Keratinocyte (primary cell): ENCODE data around the gene TRMT61A. TPM values are rescaled to one million over a fixed set of nuclear protein-coding genes. Genes with fewer than 3 reads are reported as not detected.

Experiments used
- DNase-seq: peaks from one replicate; pipeline ENCODE4 v3.0.0-alpha.2; 2011; ENCODE audit warnings: low read depth, missing footprints, low spot score
- FAIRE-seq: peaks from 2 replicates; lab custom pipeline; 2011; peaks lifted over from hg19 to GRCh38; lab: Jason Lieb, UNC
- H2AFZ ChIP-seq: 2 replicates; pipeline ENCODE4 v1.6.0; 2012; ENCODE audit warnings: low read length, control low read depth, inconsistent platforms; ENCODE audit not compliant: control insufficient read depth
- H3K27ac ChIP-seq: 2 replicates; pipeline ENCODE4 v1.5.1; 2011; ENCODE audit warnings: low read length; ENCODE audit not compliant: control insufficient read depth, insufficient read depth
- H3K27me3 ChIP-seq: 3 replicates; pipeline ENCODE4 v1.6.0; 2011; ENCODE audit warnings: low read length; ENCODE audit not compliant: control insufficient read depth, insufficient read depth; ENCODE audit errors: extremely low read depth
- H3K36me3 ChIP-seq, 2 experiments: 2 replicates in 1 of 2; 3 replicates in 1 of 2; pipeline ENCODE4 v1.5.1; 2011; ENCODE audit warnings: low read length in 2 of 2, mild to moderate bottlenecking in 1 of 2; ENCODE audit not compliant: control insufficient read depth in 2 of 2, insufficient read depth in 2 of 2; ENCODE audit errors: extremely low read depth in 1 of 2
- H3K4me1 ChIP-seq: 3 replicates; pipeline ENCODE4 v1.5.1; 2011; ENCODE audit warnings: low read length; ENCODE audit not compliant: control insufficient read depth, insufficient read depth; ENCODE audit errors: extremely low read depth
- H3K4me2 ChIP-seq: 3 replicates; pipeline ENCODE4 v1.6.0; 2011; ENCODE audit warnings: low read depth, low read length; ENCODE audit not compliant: control insufficient read depth, insufficient read depth; ENCODE audit errors: extremely low read depth
- H3K4me3 ChIP-seq, 3 experiments: fragments of 200-600 bp in 1 of 3; sonication (generic) in 1 of 3; 2 replicates in 2 of 3; 3 replicates in 1 of 3; pipeline ENCODE4 v1.5.1; 2011 to 2016; ENCODE audit warnings: low read length in 3 of 3, mild to moderate bottlenecking in 3 of 3, control low read depth in 2 of 3, inconsistent platforms in 1 of 3, low read depth in 1 of 3, mixed read lengths in 1 of 3, mixed run types in 1 of 3, moderate library complexity in 1 of 3; ENCODE audit not compliant: control insufficient read depth in 2 of 3, insufficient read depth in 2 of 3; ENCODE audit errors: extremely low read depth in 1 of 3
- H3K79me2 ChIP-seq: 2 replicates; pipeline ENCODE4 v1.6.0; 2012; ENCODE audit warnings: low read length; ENCODE audit not compliant: control insufficient read depth, insufficient read depth
- H3K9ac ChIP-seq: 3 replicates; pipeline ENCODE4 v1.6.0; 2011; ENCODE audit warnings: low read length; ENCODE audit not compliant: control insufficient read depth, insufficient read depth; ENCODE audit errors: extremely low read depth
- H3K9me1 ChIP-seq: 3 replicates; pipeline ENCODE4 v1.6.0; 2011; ENCODE audit warnings: low read length; ENCODE audit not compliant: control insufficient read depth, insufficient read depth; ENCODE audit errors: extremely low read depth
- H3K9me3 ChIP-seq: 2 replicates; pipeline ENCODE4 v1.5.1; 2012; ENCODE audit warnings: low read depth, low read length; ENCODE audit not compliant: control insufficient read depth
- H4K20me1 ChIP-seq: 3 replicates; pipeline ENCODE4 v1.6.0; 2011; ENCODE audit warnings: low read length; ENCODE audit not compliant: control insufficient read depth, insufficient read depth; ENCODE audit errors: extremely low read depth
- EZH2 ChIP-seq: IDR thresholded peaks from one replicate; pipeline ENCODE4 v1.6.1; 2012; ENCODE audit warnings: inconsistent platforms, mild to moderate bottlenecking, low read length, moderate library complexity
- dilution Hi-C: fragments of 300-500 bp; cut with MboI; formaldehyde crosslinking; loops from one replicate; pipeline ENCODE4 v1.7.0; 2020; ENCODE audit warnings: low sequenced_read_pairs; ENCODE audit not compliant: extremely low pct_ligation_motif_present
- polyA plus RNA-seq, 5 experiments: library from polyadenylated mRNA; depleted of rRNA in 3 of 5; stranded (reverse) in 3 of 5; stranded (forward) in 1 of 5; unstranded in 1 of 5; fragments of >200 nt; gene quantifications; 1 replicate in 1 of 5; 2 replicates in 3 of 5; 3 replicates in 1 of 5; pipeline versions ENCODE4 v1.2.1 to v1.2.3, GENCODE V29; 2011 to 2012; ENCODE audit warnings: missing spikeins in 2 of 5, low read depth in 1 of 5, low replicate concordance in 1 of 5
- TF ChIP-seq, protein P1 (sequence below), 3 experiments: IDR thresholded peaks in 1 of 3; conservative IDR thresholded peaks in 1 of 3; optimal IDR thresholded peaks in 1 of 3; 2 replicates in 2 of 3; 3 replicates in 1 of 3; pipeline versions ENCODE3 to v1.5.1; 2011; ENCODE audit warnings: low read length in 3 of 3, mild to moderate bottlenecking in 3 of 3, moderate library complexity in 2 of 3, control low read depth in 1 of 3, inconsistent platforms in 1 of 3; ENCODE audit not compliant: insufficient read depth in 2 of 3; ENCODE audit errors: extremely low read depth in 1 of 3

TRMT61A gene
- polyA plus RNA-seq, 1 donor (not counting 4 experiments of a cell fraction or from before 2014, with no cell fraction given), result 4.4 TPM

DNA sequence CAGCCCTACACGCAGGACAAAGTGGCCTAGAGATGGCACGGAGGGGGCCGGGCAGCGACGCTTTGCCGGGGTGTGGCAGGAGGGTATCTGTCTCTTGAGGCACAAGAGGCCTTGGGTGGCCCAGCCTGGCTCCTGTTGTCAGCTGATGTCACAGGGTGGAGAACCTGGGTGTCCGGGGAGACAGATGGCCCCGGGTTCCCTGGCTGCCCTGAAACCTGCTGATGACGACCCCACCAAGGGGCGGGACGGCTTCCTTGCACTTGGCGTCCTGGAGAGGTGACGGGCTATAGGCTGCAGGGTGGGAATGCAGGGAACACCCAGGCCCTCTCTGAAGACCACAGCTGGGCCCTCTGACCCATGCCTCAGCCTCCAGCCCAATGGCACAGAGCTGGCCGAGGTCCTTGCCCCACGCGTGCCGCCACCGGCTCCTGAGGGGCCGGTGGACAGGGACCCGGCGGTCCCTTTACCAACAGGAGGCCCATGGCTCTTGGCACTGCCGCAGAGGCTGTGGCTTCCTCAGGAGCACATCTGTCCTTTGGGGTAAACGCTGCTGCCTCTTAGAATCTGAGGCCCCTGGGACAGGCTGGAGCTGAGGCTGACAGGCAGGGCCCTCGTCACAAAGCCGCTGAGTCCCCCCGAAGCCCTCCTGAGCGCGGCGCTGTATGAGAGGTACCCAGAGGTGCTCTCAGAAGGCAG, 16.4 kb downstream of the TRMT61A start:
- Histone ChIP-seq H2AFZ (no peak overlapping the region), H3K27me3 (no peaks in the 10 kb centered on the region), H3K27ac (no peak overlapping the region), H3K9ac (no peak overlapping the region), H3K4me3 (no peak overlapping the region), H3K79me2 (no peaks in the 10 kb centered on the region), H4K20me1 (peaks cover 7% of the 10 kb centered on the region), H3K4me2 (no peak overlapping the region), H3K9me3 (no peaks in the 10 kb centered on the region), H3K9me1 (no peaks in the 10 kb centered on the region), H3K4me1 (peaks cover 21% of the 10 kb centered on the region), H3K36me3 (no peaks in the 10 kb centered on the region)
- no peak for DNase-seq
- FAIRE-seq, result no peak
- TF ChIP-seq, protein P1, sequence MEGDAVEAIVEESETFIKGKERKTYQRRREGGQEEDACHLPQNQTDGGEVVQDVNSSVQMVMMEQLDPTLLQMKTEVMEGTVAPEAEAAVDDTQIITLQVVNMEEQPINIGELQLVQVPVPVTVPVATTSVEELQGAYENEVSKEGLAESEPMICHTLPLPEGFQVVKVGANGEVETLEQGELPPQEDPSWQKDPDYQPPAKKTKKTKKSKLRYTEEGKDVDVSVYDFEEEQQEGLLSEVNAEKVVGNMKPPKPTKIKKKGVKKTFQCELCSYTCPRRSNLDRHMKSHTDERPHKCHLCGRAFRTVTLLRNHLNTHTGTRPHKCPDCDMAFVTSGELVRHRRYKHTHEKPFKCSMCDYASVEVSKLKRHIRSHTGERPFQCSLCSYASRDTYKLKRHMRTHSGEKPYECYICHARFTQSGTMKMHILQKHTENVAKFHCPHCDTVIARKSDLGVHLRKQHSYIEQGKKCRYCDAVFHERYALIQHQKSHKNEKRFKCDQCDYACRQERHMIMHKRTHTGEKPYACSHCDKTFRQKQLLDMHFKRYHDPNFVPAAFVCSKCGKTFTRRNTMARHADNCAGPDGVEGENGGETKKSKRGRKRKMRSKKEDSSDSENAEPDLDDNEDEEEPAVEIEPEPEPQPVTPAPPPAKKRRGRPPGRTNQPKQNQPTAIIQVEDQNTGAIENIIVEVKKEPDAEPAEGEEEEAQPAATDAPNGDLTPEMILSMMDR (optimal IDR thresholded peaks at IDR 0.05 in 1 of 3, IDR thresholded peaks at IDR 0.05 in 1 of 3, conservative IDR thresholded peaks at IDR 0.05 in 1 of 3; ENCODE audit: extremely low read depth in 1 of 3, insufficient read depth in 2 of 3, low read length in 3 of 3), result no peak
- TF ChIP-seq EZH2, result no peak
- dilution Hi-C loops, result no loop called here

DNA sequence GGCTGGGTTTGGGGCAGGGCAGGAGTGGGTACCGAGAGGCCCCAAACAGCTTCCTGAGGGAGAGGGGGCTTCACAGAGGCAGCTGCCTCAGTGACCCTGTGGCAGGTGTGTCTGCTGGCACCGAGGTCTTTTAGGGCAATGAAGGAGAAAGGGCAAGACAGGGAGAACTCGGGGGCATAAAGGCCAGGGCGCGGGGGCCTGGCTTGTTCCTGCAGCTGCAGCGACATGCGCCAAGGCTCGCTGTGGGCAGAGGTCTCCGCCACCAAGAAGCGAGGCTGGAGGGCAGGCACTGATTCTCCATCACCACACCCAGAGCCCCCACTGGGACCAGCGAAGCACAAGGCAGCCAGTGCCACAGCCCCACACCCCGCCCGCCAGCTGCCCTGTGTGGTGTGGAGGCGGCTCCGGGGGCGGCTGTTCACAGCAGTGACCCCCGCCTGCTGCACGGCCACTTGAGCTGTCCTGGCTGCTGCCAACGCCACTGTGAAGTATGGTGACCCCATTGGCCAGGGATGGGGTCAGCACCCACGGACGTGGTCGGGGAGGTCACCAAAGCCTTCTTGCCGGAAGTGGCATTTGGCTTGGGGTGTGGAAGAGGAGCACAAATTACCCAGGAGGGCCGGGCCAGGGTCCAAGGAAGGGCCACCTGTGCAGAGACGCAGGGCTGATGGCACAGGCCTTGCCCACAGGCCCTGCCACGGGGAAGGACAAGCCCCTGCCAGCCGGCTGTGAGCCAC, 17.1 kb downstream of the TRMT61A start:
- no peak for FAIRE-seq
- Histone ChIP-seq H3K9me3 (no peaks in the 10 kb centered on the region), H3K36me3 (no peaks in the 10 kb centered on the region), H3K4me3 (no peak overlapping the region), H3K79me2 (no peaks in the 10 kb centered on the region), H3K9me1 (no peaks in the 10 kb centered on the region), H3K4me1 (peaks cover 14% of the 10 kb centered on the region), H2AFZ (no peak overlapping the region), H3K27ac (no peak overlapping the region), H4K20me1 (peaks cover 7% of the 10 kb centered on the region), H3K27me3 (no peaks in the 10 kb centered on the region), H3K4me2 (no peak overlapping the region), H3K9ac (no peak overlapping the region)
- dilution Hi-C loops, result no loop called here
- TF ChIP-seq, protein P1 (optimal IDR thresholded peaks at IDR 0.05 in 1 of 3, IDR thresholded peaks at IDR 0.05 in 1 of 3, conservative IDR thresholded peaks at IDR 0.05 in 1 of 3; ENCODE audit: extremely low read depth in 1 of 3, insufficient read depth in 2 of 3, low read length in 3 of 3), result no peak
- TF ChIP-seq EZH2, result no peak
- no peak for DNase-seq
